ENCODE results near the gene AGMAT. TPM values are rescaled to one million over a fixed set of nuclear protein-coding genes. Genes with fewer than 3 reads are reported as not detected.

Gene AGMAT
- total and polyA plus RNA-seq, 9 of the 15 experiments (the other 6 are each of a cell fraction or from before 2014, with no cell fraction given) = not detected

DNA sequence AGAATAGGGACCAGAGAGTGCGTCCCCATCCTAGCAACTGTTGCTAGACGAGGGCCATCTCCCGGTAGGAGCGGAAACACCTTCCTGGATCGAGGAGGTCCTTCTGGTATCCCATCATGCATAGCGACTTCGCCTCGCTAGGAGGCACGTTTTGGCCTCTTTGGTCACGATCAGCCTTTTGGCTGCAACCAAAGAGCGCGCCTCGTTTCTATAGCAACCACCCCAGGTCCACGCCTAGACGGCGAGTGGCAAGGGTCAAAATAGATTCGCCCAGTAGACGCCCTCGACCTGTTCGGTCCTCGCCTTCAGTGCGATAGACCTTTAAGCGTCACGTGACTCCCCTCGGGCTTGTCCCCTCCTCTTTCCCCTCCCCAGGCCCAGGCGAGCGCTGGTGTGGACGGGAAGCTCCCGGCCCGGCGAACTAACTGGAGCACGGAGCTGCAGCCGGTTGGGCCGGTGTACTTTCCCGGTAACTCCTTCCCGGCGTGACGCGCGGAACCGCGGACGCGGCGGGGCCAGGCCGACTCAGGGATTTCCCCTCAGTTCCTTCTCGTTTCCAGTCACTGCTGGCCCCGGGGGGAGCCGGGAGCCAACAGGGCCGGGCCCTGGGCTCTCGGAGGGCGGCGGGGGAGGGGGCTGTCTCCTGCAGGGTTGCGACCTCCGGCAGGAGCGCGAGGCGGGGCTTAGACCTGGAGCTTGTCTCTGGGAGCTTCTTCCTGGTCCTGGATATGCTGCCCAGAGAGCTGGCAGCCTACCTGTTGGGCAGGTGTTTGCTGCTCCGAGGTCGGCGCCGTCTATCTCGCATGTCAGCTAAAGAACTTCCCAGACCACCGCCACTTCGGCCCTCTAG, 58.1 kb downstream of the AGMAT start, which contains the start of gene DNAJC16 (continued):
- TF ChIP-seq ZEB2 (IDR thresholded peaks at IDR 0.05) (peak; percentile 67; the same call in 1 of the 2 replicates), MEF2A (IDR thresholded peaks at IDR 0.05; ENCODE audit: control insufficient read depth, low read depth, low read length) (no peak), MTA1 (IDR thresholded peaks at IDR 0.05; ENCODE audit: borderline replicate concordance) (no peak), ZNF217 (CRISPR knock-in tag; IDR thresholded peaks at IDR 0.05) (no peak), SOX6 (IDR thresholded peaks at IDR 0.05) (peak; percentile 78; the same call in 1 of the 2 replicates), THRAP3 (IDR thresholded peaks at IDR 0.05; ENCODE audit: borderline replicate concordance) (no peak), ZNF232 (CRISPR knock-in tag; IDR thresholded peaks at IDR 0.05) (no peak), MAFG (tag; conservative IDR thresholded peaks at IDR 0.05) (no peak), SRSF7 (optimal IDR thresholded peaks at IDR 0.05; ENCODE audit: low read depth, low read length) (no peak), KLF13 (tag; IDR thresholded peaks at IDR 0.05; ENCODE audit: borderline replicate concordance, low read depth) (no peak), ZSCAN29 (IDR thresholded peaks at IDR 0.05) (no peak), C11orf30 (IDR thresholded peaks at IDR 0.05; ENCODE audit: low read depth) (peak; percentile 84)
- TF ChIP-seq, protein P1, sequence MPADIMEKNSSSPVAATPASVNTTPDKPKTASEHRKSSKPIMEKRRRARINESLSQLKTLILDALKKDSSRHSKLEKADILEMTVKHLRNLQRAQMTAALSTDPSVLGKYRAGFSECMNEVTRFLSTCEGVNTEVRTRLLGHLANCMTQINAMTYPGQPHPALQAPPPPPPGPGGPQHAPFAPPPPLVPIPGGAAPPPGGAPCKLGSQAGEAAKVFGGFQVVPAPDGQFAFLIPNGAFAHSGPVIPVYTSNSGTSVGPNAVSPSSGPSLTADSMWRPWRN (IDR thresholded peaks at IDR 0.05; ENCODE audit: low read depth) = no peak
- TF ChIP-seq, protein P2, sequence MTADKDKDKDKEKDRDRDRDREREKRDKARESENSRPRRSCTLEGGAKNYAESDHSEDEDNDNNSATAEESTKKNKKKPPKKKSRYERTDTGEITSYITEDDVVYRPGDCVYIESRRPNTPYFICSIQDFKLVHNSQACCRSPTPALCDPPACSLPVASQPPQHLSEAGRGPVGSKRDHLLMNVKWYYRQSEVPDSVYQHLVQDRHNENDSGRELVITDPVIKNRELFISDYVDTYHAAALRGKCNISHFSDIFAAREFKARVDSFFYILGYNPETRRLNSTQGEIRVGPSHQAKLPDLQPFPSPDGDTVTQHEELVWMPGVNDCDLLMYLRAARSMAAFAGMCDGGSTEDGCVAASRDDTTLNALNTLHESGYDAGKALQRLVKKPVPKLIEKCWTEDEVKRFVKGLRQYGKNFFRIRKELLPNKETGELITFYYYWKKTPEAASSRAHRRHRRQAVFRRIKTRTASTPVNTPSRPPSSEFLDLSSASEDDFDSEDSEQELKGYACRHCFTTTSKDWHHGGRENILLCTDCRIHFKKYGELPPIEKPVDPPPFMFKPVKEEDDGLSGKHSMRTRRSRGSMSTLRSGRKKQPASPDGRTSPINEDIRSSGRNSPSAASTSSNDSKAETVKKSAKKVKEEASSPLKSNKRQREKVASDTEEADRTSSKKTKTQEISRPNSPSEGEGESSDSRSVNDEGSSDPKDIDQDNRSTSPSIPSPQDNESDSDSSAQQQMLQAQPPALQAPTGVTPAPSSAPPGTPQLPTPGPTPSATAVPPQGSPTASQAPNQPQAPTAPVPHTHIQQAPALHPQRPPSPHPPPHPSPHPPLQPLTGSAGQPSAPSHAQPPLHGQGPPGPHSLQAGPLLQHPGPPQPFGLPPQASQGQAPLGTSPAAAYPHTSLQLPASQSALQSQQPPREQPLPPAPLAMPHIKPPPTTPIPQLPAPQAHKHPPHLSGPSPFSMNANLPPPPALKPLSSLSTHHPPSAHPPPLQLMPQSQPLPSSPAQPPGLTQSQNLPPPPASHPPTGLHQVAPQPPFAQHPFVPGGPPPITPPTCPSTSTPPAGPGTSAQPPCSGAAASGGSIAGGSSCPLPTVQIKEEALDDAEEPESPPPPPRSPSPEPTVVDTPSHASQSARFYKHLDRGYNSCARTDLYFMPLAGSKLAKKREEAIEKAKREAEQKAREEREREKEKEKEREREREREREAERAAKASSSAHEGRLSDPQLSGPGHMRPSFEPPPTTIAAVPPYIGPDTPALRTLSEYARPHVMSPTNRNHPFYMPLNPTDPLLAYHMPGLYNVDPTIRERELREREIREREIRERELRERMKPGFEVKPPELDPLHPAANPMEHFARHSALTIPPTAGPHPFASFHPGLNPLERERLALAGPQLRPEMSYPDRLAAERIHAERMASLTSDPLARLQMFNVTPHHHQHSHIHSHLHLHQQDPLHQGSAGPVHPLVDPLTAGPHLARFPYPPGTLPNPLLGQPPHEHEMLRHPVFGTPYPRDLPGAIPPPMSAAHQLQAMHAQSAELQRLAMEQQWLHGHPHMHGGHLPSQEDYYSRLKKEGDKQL (CRISPR knock-in tag; IDR thresholded peaks at IDR 0.05; ENCODE audit: borderline replicate concordance) = no peak
- TF ChIP-seq, protein P3, sequence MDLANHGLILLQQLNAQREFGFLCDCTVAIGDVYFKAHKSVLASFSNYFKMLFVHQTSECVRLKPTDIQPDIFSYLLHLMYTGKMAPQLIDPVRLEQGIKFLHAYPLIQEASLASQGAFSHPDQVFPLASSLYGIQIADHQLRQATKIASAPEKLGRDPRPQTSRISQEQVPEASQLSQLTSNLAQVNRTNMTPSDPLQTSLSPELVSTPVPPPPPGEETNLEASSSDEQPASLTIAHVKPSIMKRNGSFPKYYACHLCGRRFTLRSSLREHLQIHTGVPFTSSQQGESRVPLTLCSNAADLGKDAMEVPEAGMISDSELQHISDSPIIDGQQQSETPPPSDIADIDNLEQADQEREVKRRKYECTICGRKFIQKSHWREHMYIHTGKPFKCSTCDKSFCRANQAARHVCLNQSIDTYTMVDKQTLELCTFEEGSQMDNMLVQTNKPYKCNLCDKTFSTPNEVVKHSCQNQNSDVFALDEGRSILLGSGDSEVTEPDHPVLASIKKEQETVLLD (IDR thresholded peaks at IDR 0.05) = peak; percentile 84
- TF ChIP-seq, protein P4, sequence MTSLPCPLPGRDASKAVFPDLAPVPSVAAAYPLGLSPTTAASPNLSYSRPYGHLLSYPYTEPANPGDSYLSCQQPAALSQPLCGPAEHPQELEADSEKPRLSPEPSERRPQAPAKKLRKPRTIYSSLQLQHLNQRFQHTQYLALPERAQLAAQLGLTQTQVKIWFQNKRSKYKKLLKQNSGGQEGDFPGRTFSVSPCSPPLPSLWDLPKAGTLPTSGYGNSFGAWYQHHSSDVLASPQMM (CRISPR knock-in tag; IDR thresholded peaks at IDR 0.05) = no peak
- TF ChIP-seq, protein P5, sequence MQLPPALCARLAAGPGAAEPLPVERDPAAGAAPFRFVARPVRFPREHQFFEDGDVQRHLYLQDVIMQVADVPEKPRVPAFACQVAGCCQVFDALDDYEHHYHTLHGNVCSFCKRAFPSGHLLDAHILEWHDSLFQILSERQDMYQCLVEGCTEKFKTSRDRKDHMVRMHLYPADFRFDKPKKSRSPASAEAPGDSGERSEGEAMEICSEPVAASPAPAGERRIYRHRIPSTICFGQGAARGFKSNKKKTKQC (CRISPR knock-in tag; IDR thresholded peaks at IDR 0.05) = peak; percentile 89
- TF ChIP-seq, protein P6, sequence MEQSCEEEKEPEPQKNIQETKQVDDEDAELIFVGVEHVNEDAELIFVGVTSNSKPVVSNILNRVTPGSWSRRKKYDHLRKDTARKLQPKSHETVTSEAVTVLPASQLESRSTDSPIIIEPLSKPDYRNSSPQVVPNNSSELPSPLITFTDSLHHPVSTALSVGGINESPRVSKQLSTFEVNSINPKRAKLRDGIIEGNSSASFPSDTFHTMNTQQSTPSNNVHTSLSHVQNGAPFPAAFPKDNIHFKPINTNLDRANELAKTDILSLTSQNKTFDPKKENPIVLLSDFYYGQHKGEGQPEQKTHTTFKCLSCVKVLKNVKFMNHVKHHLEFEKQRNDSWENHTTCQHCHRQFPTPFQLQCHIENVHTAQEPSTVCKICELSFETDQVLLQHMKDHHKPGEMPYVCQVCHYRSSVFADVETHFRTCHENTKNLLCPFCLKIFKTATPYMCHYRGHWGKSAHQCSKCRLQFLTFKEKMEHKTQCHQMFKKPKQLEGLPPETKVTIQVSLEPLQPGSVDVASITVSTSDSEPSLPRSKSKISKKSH (CRISPR knock-in tag; IDR thresholded peaks at IDR 0.05) = no peak

Measured in K562 (cell line).